Stimulated activated naive CD8-positive, alpha-beta T cell treated with anti-CD3 and anti-CD28 coated beads, Interleukin-15, Interleukin-2, amounts not matched to agents 100 ng/mL and 50 ng/mL, for 24 hours (primary cell): Measurements from ENCODE around the gene DLK2.
A peak's percentile ranks its signal among the peaks of the same experiment; 100 is the strongest.
"Not testable (repeated sequence)": the region's sequence is repeated elsewhere in the genome, so short reads cannot be mapped to it uniquely, and the experiment has no call there.

Experiments
- H3K27ac Mint-ChIP-seq: one replicate; pipeline ENCODE4 v1.8.0; 2021; ENCODE audit warnings: mild to moderate bottlenecking, mixed read lengths
- H3K27me3 Mint-ChIP-seq: one replicate; pipeline ENCODE4 v1.8.0; 2021; ENCODE audit warnings: mixed read lengths
- H3K36me3 Mint-ChIP-seq: one replicate; pipeline ENCODE4 v1.8.0; 2021; ENCODE audit warnings: low read depth, mixed read lengths
- H3K4me1 Mint-ChIP-seq: one replicate; pipeline ENCODE4 v1.8.0; 2021; ENCODE audit warnings: low read depth, mixed read lengths
- H3K4me3 Mint-ChIP-seq: one replicate; pipeline ENCODE4 v1.8.0; 2021; ENCODE audit warnings: mild to moderate bottlenecking, mixed read lengths
- H3K9me3 Mint-ChIP-seq: one replicate; pipeline ENCODE4 v1.8.0; 2021; ENCODE audit warnings: mixed read lengths

The DLK2 gene

GRCh38 chr6:43468748-43469681 is 13.7 kb upstream of the DLK2 start:
- no peaks in the 10 kb centered on the region for H3K9me3 Mint-ChIP-seq
- no peaks in the 10 kb centered on the region for H3K4me1 Mint-ChIP-seq
- H3K27me3 Mint-ChIP-seq, result peaks cover 22% of the 10 kb centered on the region
- no peaks in the 10 kb centered on the region for H3K36me3 Mint-ChIP-seq
- no peak overlapping the region for H3K27ac Mint-ChIP-seq
- no peak overlapping the region for H3K4me3 Mint-ChIP-seq

- H3K27me3 Mint-ChIP-seq, result peaks cover 23% of the 10 kb centered on the region
- H3K27ac Mint-ChIP-seq, result no peak overlapping the region
- H3K4me1 Mint-ChIP-seq, result no peaks in the 10 kb centered on the region
- no peaks in the 10 kb centered on the region for H3K9me3 Mint-ChIP-seq
- no peak overlapping the region for H3K4me3 Mint-ChIP-seq
- H3K36me3 Mint-ChIP-seq, result no peaks in the 10 kb centered on the region
Observed at GRCh38 chr6:43468240-43468639, 12.9 kb upstream of the DLK2 start.

- no peaks in the 10 kb centered on the region for H3K36me3 Mint-ChIP-seq
- H3K27me3 Mint-ChIP-seq, result peaks cover 27% of the 10 kb centered on the region
- no peaks in the 10 kb centered on the region for H3K4me1 Mint-ChIP-seq
- no peaks in the 10 kb centered on the region for H3K9me3 Mint-ChIP-seq
- H3K27ac Mint-ChIP-seq, result no peak overlapping the region
- no peak overlapping the region for H3K4me3 Mint-ChIP-seq
Observed at GRCh38 chr6:43467752-43468151, 12.4 kb upstream of the DLK2 start.

GRCh38 chr6:43467265-43467664 is 11.9 kb upstream of the DLK2 start:
- peaks cover 32% of the 10 kb centered on the region for H3K27me3 Mint-ChIP-seq
- not testable (repeated sequence) for H3K9me3 Mint-ChIP-seq

GRCh38 chr6:43465948-43466347 is 10.6 kb upstream of the DLK2 start:
- no peaks in the 10 kb centered on the region for H3K9me3 Mint-ChIP-seq
- H3K27me3 Mint-ChIP-seq, result peaks cover 29% of the 10 kb centered on the region
- no peaks in the 10 kb centered on the region for H3K4me1 Mint-ChIP-seq
- H3K27ac Mint-ChIP-seq, result no peak overlapping the region
- no peak overlapping the region for H3K4me3 Mint-ChIP-seq
- H3K36me3 Mint-ChIP-seq, result no peaks in the 10 kb centered on the region

More at GRCh38 chr6:43467265-43467664, 11.9 kb upstream of the DLK2 start:
- not testable (repeated sequence) for H3K36me3 Mint-ChIP-seq, H3K4me3 Mint-ChIP-seq, H3K27ac Mint-ChIP-seq, H3K4me1 Mint-ChIP-seq

- H3K27ac Mint-ChIP-seq, result no peak overlapping the region
- H3K36me3 Mint-ChIP-seq, result no peaks in the 10 kb centered on the region
- H3K9me3 Mint-ChIP-seq, result no peaks in the 10 kb centered on the region
- H3K27me3 Mint-ChIP-seq, result peaks cover 25% of the 10 kb centered on the region
- H3K4me3 Mint-ChIP-seq, result no peak overlapping the region
- no peaks in the 10 kb centered on the region for H3K4me1 Mint-ChIP-seq
Observed at GRCh38 chr6:43464337-43464736, 9.0 kb upstream of the DLK2 start.

- H3K27ac Mint-ChIP-seq, result no peak overlapping the region
- H3K27me3 Mint-ChIP-seq, result peaks cover 20% of the 10 kb centered on the region
- no peak overlapping the region for H3K4me3 Mint-ChIP-seq
- H3K36me3 Mint-ChIP-seq, result no peaks in the 10 kb centered on the region
- H3K4me1 Mint-ChIP-seq, result peaks cover 1% of the 10 kb centered on the region
- H3K9me3 Mint-ChIP-seq, result no peaks in the 10 kb centered on the region
Observed at GRCh38 chr6:43461936-43462335, 6.6 kb upstream of the DLK2 start.

- H3K4me3 Mint-ChIP-seq, result no peak overlapping the region
Observed at GRCh38 chr6:43460032-43460431, 4.7 kb upstream of the DLK2 start.

GRCh38 chr6:43459535-43459934 is 4.2 kb upstream of the DLK2 start:
- no peaks in the 10 kb centered on the region for H3K9me3 Mint-ChIP-seq
- H3K4me3 Mint-ChIP-seq, result no peak overlapping the region
- peaks cover 27% of the 10 kb centered on the region for H3K27me3 Mint-ChIP-seq
- no peaks in the 10 kb centered on the region for H3K36me3 Mint-ChIP-seq
- H3K27ac Mint-ChIP-seq, result no peak overlapping the region
- H3K4me1 Mint-ChIP-seq, result peaks cover 16% of the 10 kb centered on the region

More at GRCh38 chr6:43460032-43460431, 4.7 kb upstream of the DLK2 start:
- Mint-ChIP-seq H3K27me3 (peaks cover 27% of the 10 kb centered on the region), H3K36me3 (no peaks in the 10 kb centered on the region), H3K9me3 (no peaks in the 10 kb centered on the region), H3K4me1 (peaks cover 11% of the 10 kb centered on the region), H3K27ac (no peak overlapping the region)

- not testable (repeated sequence) for H3K36me3 Mint-ChIP-seq
Observed at GRCh38 chr6:43458154-43458553, 2.8 kb upstream of the DLK2 start.

GRCh38 chr6:43457643-43458042 is 2.3 kb upstream of the DLK2 start:
- Mint-ChIP-seq H3K9me3 (no peaks in the 10 kb centered on the region), H3K27me3 (peaks cover 21% of the 10 kb centered on the region), H3K36me3 (peaks cover 8% of the 10 kb centered on the region), H3K27ac (no peak overlapping the region), H3K4me3 (no peak overlapping the region), H3K4me1 (peaks cover 21% of the 10 kb centered on the region)

More at GRCh38 chr6:43458154-43458553, 2.8 kb upstream of the DLK2 start:
- H3K4me3 Mint-ChIP-seq, H3K9me3 Mint-ChIP-seq, H3K27ac Mint-ChIP-seq: not testable (repeated sequence)
- Mint-ChIP-seq H3K4me1 (peaks cover 21% of the 10 kb centered on the region), H3K27me3 (peaks cover 25% of the 10 kb centered on the region)

GRCh38 chr6:43454696-43455530 is 435 bp downstream of the DLK2 start:
- H3K27me3 Mint-ChIP-seq, result peaks cover 14% of the 10 kb centered on the region
- no peak overlapping the region for H3K27ac Mint-ChIP-seq
- peaks cover 13% of the 10 kb centered on the region for H3K36me3 Mint-ChIP-seq
- no peaks in the 10 kb centered on the region for H3K9me3 Mint-ChIP-seq
- H3K4me1 Mint-ChIP-seq, result peaks cover 21% of the 10 kb centered on the region
- H3K4me3 Mint-ChIP-seq, result peak overlapping the region; percentile 70

- H3K9me3 Mint-ChIP-seq, result no peaks in the 10 kb centered on the region
- H3K27me3 Mint-ChIP-seq, result peaks cover 14% of the 10 kb centered on the region
- no peak overlapping the region for H3K27ac Mint-ChIP-seq
- peaks cover 13% of the 10 kb centered on the region for H3K36me3 Mint-ChIP-seq
- H3K4me1 Mint-ChIP-seq, result peaks cover 21% of the 10 kb centered on the region
- H3K4me3 Mint-ChIP-seq, result peak overlapping the region; percentile 70
Observed at GRCh38 chr6:43454290-43454695, 1.1 kb downstream of the DLK2 start.

- Mint-ChIP-seq H3K4me3 (no peak overlapping the region), H3K27ac (no peak overlapping the region), H3K27me3 (peaks cover 14% of the 10 kb centered on the region), H3K4me1 (peaks cover 21% of the 10 kb centered on the region), H3K36me3 (peaks cover 13% of the 10 kb centered on the region), H3K9me3 (no peaks in the 10 kb centered on the region)
Observed at GRCh38 chr6:43453831-43454230, 1.5 kb downstream of the DLK2 start.

GRCh38 chr6:43452896-43453295 is 2.5 kb downstream of the DLK2 start:
- Mint-ChIP-seq H3K27me3 (peaks cover 14% of the 10 kb centered on the region), H3K4me3 (no peak overlapping the region), H3K27ac (no peak overlapping the region), H3K9me3 (no peaks in the 10 kb centered on the region), H3K4me1 (peaks cover 21% of the 10 kb centered on the region), H3K36me3 (peaks cover 14% of the 10 kb centered on the region)
